Neural progenitor cell (in vitro differentiated cells): ENCODE results near the gene RAX2.

Experiments
- EZH2 ChIP-seq: fragments of 200-600 bp; sonication (generic); IDR thresholded peaks from 2 replicates; pipeline ENCODE4 v1.6.1; 2017; ENCODE audit warnings: antibody characterized with exemption, mild to moderate bottlenecking, moderate library complexity
- EZH2phosphoT487 ChIP-seq: fragments of 200-600 bp; sonication (generic); IDR thresholded peaks from 2 replicates; pipeline ENCODE4 v1.6.1; 2017; ENCODE audit warnings: antibody characterized with exemption
- TF ChIP-seq, protein P1 (sequence below): fragments of 200-600 bp; sonication (generic); IDR thresholded peaks from 2 replicates; pipeline ENCODE4 v1.5.1; 2017; ENCODE audit warnings: antibody characterized with exemption, mild to moderate bottlenecking

DNA sequence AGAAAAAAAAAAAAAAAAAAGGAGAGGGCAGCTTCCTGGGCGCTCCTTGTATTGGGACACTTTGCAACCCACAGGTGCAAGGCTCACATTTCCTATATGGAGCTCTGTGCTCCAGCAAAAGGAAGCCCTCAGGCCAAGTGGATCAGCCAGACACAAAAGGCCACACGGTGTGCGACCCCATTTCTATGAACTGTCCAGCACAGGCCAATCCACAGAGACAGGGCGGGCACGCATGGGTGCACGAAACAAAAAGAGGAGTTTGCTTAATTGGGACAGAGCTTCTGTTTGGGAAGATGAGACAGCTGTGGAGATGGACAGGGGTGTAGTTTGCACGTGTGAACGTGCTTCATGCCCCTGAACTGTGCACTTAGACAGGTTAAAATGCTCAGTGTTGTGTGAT, 45.7 kb upstream of the RAX2 start:
- TF ChIP-seq, protein P1, sequence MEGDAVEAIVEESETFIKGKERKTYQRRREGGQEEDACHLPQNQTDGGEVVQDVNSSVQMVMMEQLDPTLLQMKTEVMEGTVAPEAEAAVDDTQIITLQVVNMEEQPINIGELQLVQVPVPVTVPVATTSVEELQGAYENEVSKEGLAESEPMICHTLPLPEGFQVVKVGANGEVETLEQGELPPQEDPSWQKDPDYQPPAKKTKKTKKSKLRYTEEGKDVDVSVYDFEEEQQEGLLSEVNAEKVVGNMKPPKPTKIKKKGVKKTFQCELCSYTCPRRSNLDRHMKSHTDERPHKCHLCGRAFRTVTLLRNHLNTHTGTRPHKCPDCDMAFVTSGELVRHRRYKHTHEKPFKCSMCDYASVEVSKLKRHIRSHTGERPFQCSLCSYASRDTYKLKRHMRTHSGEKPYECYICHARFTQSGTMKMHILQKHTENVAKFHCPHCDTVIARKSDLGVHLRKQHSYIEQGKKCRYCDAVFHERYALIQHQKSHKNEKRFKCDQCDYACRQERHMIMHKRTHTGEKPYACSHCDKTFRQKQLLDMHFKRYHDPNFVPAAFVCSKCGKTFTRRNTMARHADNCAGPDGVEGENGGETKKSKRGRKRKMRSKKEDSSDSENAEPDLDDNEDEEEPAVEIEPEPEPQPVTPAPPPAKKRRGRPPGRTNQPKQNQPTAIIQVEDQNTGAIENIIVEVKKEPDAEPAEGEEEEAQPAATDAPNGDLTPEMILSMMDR = no peak
- no peak for TF ChIP-seq EZH2phosphoT487
- no peak for TF ChIP-seq EZH2
